ENCODE data around the gene ZCCHC7.

DNA sequence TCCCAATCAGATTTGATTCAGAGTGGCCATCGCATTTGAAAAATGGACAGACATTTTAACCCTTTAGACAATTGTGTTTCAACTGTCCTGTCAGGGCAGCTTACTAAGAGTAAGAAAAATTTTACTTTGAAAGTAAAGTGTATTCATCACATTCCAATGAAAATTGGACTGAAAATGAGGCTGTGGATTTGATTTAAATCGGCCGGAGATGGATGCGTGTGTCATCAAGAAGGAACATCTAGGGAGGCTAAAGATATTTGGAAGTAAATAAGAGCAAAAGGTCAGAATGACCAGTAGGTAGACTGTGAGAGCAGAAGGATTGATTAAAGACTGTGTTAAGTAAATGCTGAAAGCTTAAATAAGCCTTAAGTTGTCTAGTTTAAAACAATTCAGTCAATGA is 1.5 kb downstream of the ZCCHC7 start:
- no peak for TF ChIP-seq POLR2AphosphoS5 (IDR thresholded peaks at IDR 0.05)
- TF ChIP-seq CTCF (IDR thresholded peaks at IDR 0.05) = no peak
- no peak for TF ChIP-seq POLR2A (IDR thresholded peaks at IDR 0.05)
